ENCODE data around the gene PHF19. TPM values are rescaled to one million over a fixed set of nuclear protein-coding genes. Genes with fewer than 3 reads are reported as not detected.

The PHF19 gene
- total and polyA plus RNA-seq, 2 experiments from 2014 or later = 16.8 to 31.0 TPM

- TF ChIP-seq JUNB (IDR thresholded peaks at IDR 0.05; ENCODE audit: unreplicated experiment) = no peak
- Histone ChIP-seq H3K27me3 (ENCODE audit: insufficient read depth) (no peaks in the 10 kb centered on the region), H3K4me2 (no peak overlapping the region), H3K27ac (ENCODE audit: low read depth) (no peak overlapping the region), H3K9me2 (ENCODE audit: insufficient read depth) (no peaks in the 10 kb centered on the region), H3F3A (replicated peaks; ENCODE audit: low read depth) (no peaks in the 10 kb centered on the region), H4K20me1 (replicated peaks; ENCODE audit: insufficient read depth) (no peaks in the 10 kb centered on the region), H3K36me3 (ENCODE audit: insufficient read depth) (no peaks in the 10 kb centered on the region), H3K4me1 (ENCODE audit: insufficient read depth) (no peaks in the 10 kb centered on the region), H3K4me3 (no peak overlapping the region), H3K79me2 (replicated peaks; ENCODE audit: insufficient read depth) (no peaks in the 10 kb centered on the region), H2AFZ (no peak overlapping the region)
- Mint-ChIP-seq H3K27me3 (ENCODE audit: insufficient read depth, low read depth, poor library complexity) (peaks cover 13% of the 10 kb centered on the region), H3K9me3 (no peaks in the 10 kb centered on the region), H3K4me1 (peaks cover 5% of the 10 kb centered on the region; the same call in 1 of the 3 replicates), H3K36me3 (ENCODE audit: low read depth) (no peaks in the 10 kb centered on the region), H3K4me3 (no peak overlapping the region), H3K27ac (no peak overlapping the region)
- DNase-seq (ENCODE audit: low spot score) (no peak), ATAC-seq (no peak)
Measured at GRCh38 chr9:120902569-120903535, 25.9 kb upstream of the PHF19 start.

GRCh38 chr9:120901755-120902568 is 25.0 kb upstream of the PHF19 start:
- Mint-ChIP-seq H3K4me3 (no peak overlapping the region), H3K27ac (no peak overlapping the region), H3K36me3 (ENCODE audit: low read depth) (no peaks in the 10 kb centered on the region), H3K4me1 (peaks cover 7% of the 10 kb centered on the region; the same call in 2 of the 3 replicates), H3K9me3 (no peaks in the 10 kb centered on the region), H3K27me3 (ENCODE audit: insufficient read depth, low read depth, poor library complexity) (peaks cover 13% of the 10 kb centered on the region)
- Histone ChIP-seq H3K36me3 (ENCODE audit: insufficient read depth) (no peaks in the 10 kb centered on the region), H2AFZ (no peak overlapping the region), H3K4me2 (no peak overlapping the region), H3K27me3 (ENCODE audit: insufficient read depth) (no peaks in the 10 kb centered on the region), H3K9me2 (ENCODE audit: insufficient read depth) (no peaks in the 10 kb centered on the region), H3F3A (replicated peaks; ENCODE audit: low read depth) (no peaks in the 10 kb centered on the region), H3K4me3 (no peak overlapping the region), H3K79me2 (replicated peaks; ENCODE audit: insufficient read depth) (no peaks in the 10 kb centered on the region), H4K20me1 (replicated peaks; ENCODE audit: insufficient read depth) (no peaks in the 10 kb centered on the region), H3K27ac (ENCODE audit: low read depth) (no peak overlapping the region), H3K4me1 (ENCODE audit: insufficient read depth) (0 out of 2 replicates have a peak, but pooled peaks cover 3% of the 10 kb centered on the region)
- ATAC-seq (no peak), DNase-seq (ENCODE audit: low spot score) (no peak)
- TF ChIP-seq ZNF462 (CRISPR knock-in tag; IDR thresholded peaks at IDR 0.05) (no peak), ETS1 (IDR thresholded peaks at IDR 0.05) (no peak), ZNF114 (CRISPR knock-in tag; IDR thresholded peaks at IDR 0.05) (no peak), REST (IDR thresholded peaks at IDR 0.05; ENCODE audit: unreplicated experiment) (no peak), POLR2AphosphoS5 (IDR thresholded peaks at IDR 0.05; ENCODE audit: low read depth) (no peak), ZNF331 (CRISPR knock-in tag; IDR thresholded peaks at IDR 0.05; ENCODE audit: low read depth) (no peak)

All from GM23338 (cell line).